GM21528 (cell line): ENCODE data around the gene ATG16L1.

ENCODE experiments used
- ATAC-seq: cut with Tn5 transposase; IDR thresholded peaks from one replicate; pipeline ENCODE4 v1.9.1; 2021; ENCODE audit warnings: mild to moderate bottlenecking, moderate library complexity; ENCODE audit not compliant: unreplicated experiment, low FRiP score

Gene ATG16L1

GRCh38 chr2:233287871-233288270 is 36.4 kb downstream of the ATG16L1 start:
- ATAC-seq: no peak

- no peak for ATAC-seq
These were observed 37.2 kb downstream of the ATG16L1 start for GRCh38 chr2:233288663-233289062.

- no peak for ATAC-seq
These were observed 38.2 kb downstream of the ATG16L1 start for GRCh38 chr2:233289648-233290047.

- no peak for ATAC-seq
These were observed 38.8 kb downstream of the ATG16L1 start for GRCh38 chr2:233290051-233290845.

GRCh38 chr2:233295891-233296290 is 44.4 kb downstream of the ATG16L1 start:
- ATAC-seq: no peak

- no peak for ATAC-seq
These were observed 45.6 kb downstream of the ATG16L1 start for GRCh38 chr2:233297076-233297475.

- ATAC-seq: no peak
These were observed 48.9 kb downstream of the ATG16L1 start for GRCh38 chr2:233300401-233300800.

- no peak for ATAC-seq
These were observed 49.8 kb downstream of the ATG16L1 start for GRCh38 chr2:233301248-233301647.

GRCh38 chr2:233301811-233302210 is 50.3 kb downstream of the ATG16L1 start:
- no peak for ATAC-seq

GRCh38 chr2:233303252-233303651 is 51.8 kb downstream of the ATG16L1 start:
- no peak for ATAC-seq

GRCh38 chr2:233307565-233307964 is 56.1 kb downstream of the ATG16L1 start, which contains the start of gene SAG:
Gene SAG (plus strand): TSS chr2:233307816. CDS start chr2:233309190, 1,374 bp downstream.
- no peak for ATAC-seq

GRCh38 chr2:233311241-233311926 is 59.9 kb downstream of the ATG16L1 start:
- no peak for ATAC-seq

GRCh38 chr2:233312874-233313273 is 61.4 kb downstream of the ATG16L1 start:
- no peak for ATAC-seq

- ATAC-seq: no peak
These were observed 62.9 kb downstream of the ATG16L1 start for GRCh38 chr2:233314180-233314925.

- ATAC-seq: no peak
These were observed 65.9 kb downstream of the ATG16L1 start for GRCh38 chr2:233317196-233317943.

- ATAC-seq: no peak
These were observed 67.8 kb downstream of the ATG16L1 start for GRCh38 chr2:233319256-233319655.

GRCh38 chr2:233320470-233320869 is 69.0 kb downstream of the ATG16L1 start:
- ATAC-seq: no peak

- ATAC-seq: no peak
These were observed 69.7 kb downstream of the ATG16L1 start for GRCh38 chr2:233321166-233321565.

GRCh38 chr2:233323851-233324250 is 72.4 kb downstream of the ATG16L1 start:
- no peak for ATAC-seq

- no peak for ATAC-seq
These were observed 73.8 kb downstream of the ATG16L1 start for GRCh38 chr2:233325256-233325655.
